ENCODE measurements around the gene MAOB.
"Not testable (repeated sequence)": the region's sequence is repeated elsewhere in the genome, so short reads cannot be mapped to it uniquely, and the experiment has no call there.

MAOB gene

GRCh38 chrX:43731086-43731485, 151.2 kb downstream of the MAOB start:
- H3K4me3 ChIP-seq (ENCODE audit: low read length) = no peak overlapping the region
- TF ChIP-seq CTCF (IDR thresholded peaks at IDR 0.05; ENCODE audit: insufficient read depth, low read depth, low read length, missing control alignments) = no peak
- no peak for DNase-seq (ENCODE audit: low read depth)

- H3K4me3 ChIP-seq (ENCODE audit: low read length) = no peak overlapping the region
- no peak for TF ChIP-seq CTCF (IDR thresholded peaks at IDR 0.05; ENCODE audit: insufficient read depth, low read depth, low read length, missing control alignments)
- DNase-seq (ENCODE audit: low read depth) = no peak
Measured at GRCh38 chrX:43728966-43729365, 153.3 kb downstream of the MAOB start.

GRCh38 chrX:43728002-43728401, 154.2 kb downstream of the MAOB start:
- H3K4me3 ChIP-seq (ENCODE audit: low read length) = no peak overlapping the region
- no peak for TF ChIP-seq CTCF (IDR thresholded peaks at IDR 0.05; ENCODE audit: insufficient read depth, low read depth, low read length, missing control alignments)
- DNase-seq (ENCODE audit: low read depth) = no peak

GRCh38 chrX:43727254-43727653, 155.0 kb downstream of the MAOB start:
- not testable (repeated sequence) for H3K4me3 ChIP-seq (ENCODE audit: low read length); DNase-seq (ENCODE audit: low read depth)

GRCh38 chrX:43725227-43725626, 157.0 kb downstream of the MAOB start:
- DNase-seq (ENCODE audit: low read depth); H3K4me3 ChIP-seq (ENCODE audit: low read length): not testable (repeated sequence)

- H3K4me3 ChIP-seq (ENCODE audit: low read length) = no peak overlapping the region
- DNase-seq (ENCODE audit: low read depth) = no peak
- no peak for TF ChIP-seq CTCF (IDR thresholded peaks at IDR 0.05; ENCODE audit: insufficient read depth, low read depth, low read length, missing control alignments)
Measured at GRCh38 chrX:43720961-43721360, 161.3 kb downstream of the MAOB start.

- DNase-seq (ENCODE audit: low read depth) = no peak
Measured at GRCh38 chrX:43720082-43720481, 162.2 kb downstream of the MAOB start.

GRCh38 chrX:43718956-43719355, 163.3 kb downstream of the MAOB start:
- no peak for TF ChIP-seq CTCF (IDR thresholded peaks at IDR 0.05; ENCODE audit: insufficient read depth, low read depth, low read length, missing control alignments)
- no peak overlapping the region for H3K4me3 ChIP-seq (ENCODE audit: low read length)
- peak; percentile 68 for DNase-seq (ENCODE audit: low read depth)

More at GRCh38 chrX:43720082-43720481, 162.2 kb downstream of the MAOB start:
- no peak for TF ChIP-seq CTCF (IDR thresholded peaks at IDR 0.05; ENCODE audit: insufficient read depth, low read depth, low read length, missing control alignments)
- H3K4me3 ChIP-seq (ENCODE audit: low read length) = no peak overlapping the region

Measured in epithelial cell of esophagus (primary cell).